Activated CD8-positive, alpha-beta memory T cell treated with anti-CD3 and anti-CD28 coated beads, Interleukin-2, amount 50 U/mL, for 1 hour (primary cell): ENCODE results near the gene RNF150.

Experiments
- DNase-seq: peaks from one replicate; pipeline ENCODE4 v3.0.0-alpha.2; 2020; ENCODE audit errors: extremely low read depth

RNF150 gene

GRCh38 chr4:141026900-141027299 is 106.4 kb downstream of the RNF150 start:
- DNase-seq: no peak

- DNase-seq: no peak
Measured at GRCh38 chr4:141023051-141023450, 110.2 kb downstream of the RNF150 start.

GRCh38 chr4:141022111-141022695 is 111.1 kb downstream of the RNF150 start:
- no peak for DNase-seq

GRCh38 chr4:141021397-141022110 is 111.7 kb downstream of the RNF150 start:
- no peak for DNase-seq

GRCh38 chr4:141020801-141021261 is 112.4 kb downstream of the RNF150 start:
- no peak for DNase-seq

- DNase-seq: no peak
Measured at GRCh38 chr4:141019768-141020167, 113.5 kb downstream of the RNF150 start.

GRCh38 chr4:141016117-141016798 is 117.0 kb downstream of the RNF150 start:
- DNase-seq: no peak

GRCh38 chr4:141013899-141014298 is 119.4 kb downstream of the RNF150 start:
- DNase-seq: no peak

GRCh38 chr4:141011901-141012315 is 121.4 kb downstream of the RNF150 start:
- DNase-seq: no peak

GRCh38 chr4:141009931-141010330 is 123.3 kb downstream of the RNF150 start:
- DNase-seq: no peak

- no peak for DNase-seq
Measured at GRCh38 chr4:141009129-141009528, 124.1 kb downstream of the RNF150 start.

GRCh38 chr4:141006242-141006802 is 126.9 kb downstream of the RNF150 start:
- no peak for DNase-seq

- DNase-seq: no peak
Measured at GRCh38 chr4:141004823-141005222, 128.4 kb downstream of the RNF150 start.

- DNase-seq: no peak
Measured at GRCh38 chr4:141003193-141003592, 130.1 kb downstream of the RNF150 start.

- no peak for DNase-seq
Measured at GRCh38 chr4:141002323-141002805, 130.9 kb downstream of the RNF150 start.

- no peak for DNase-seq
Measured at GRCh38 chr4:140996766-140997165, 136.5 kb downstream of the RNF150 start.

GRCh38 chr4:140995058-140995457 is 138.2 kb downstream of the RNF150 start:
- DNase-seq: no peak

- DNase-seq: no peak
Measured at GRCh38 chr4:140994015-140994414, 139.3 kb downstream of the RNF150 start.

GRCh38 chr4:140993370-140993769 is 139.9 kb downstream of the RNF150 start:
- no peak for DNase-seq

- DNase-seq: no peak
Measured at GRCh38 chr4:140989944-140990343, 143.3 kb downstream of the RNF150 start.

- DNase-seq: no peak
Measured at GRCh38 chr4:140986045-140986444, 147.2 kb downstream of the RNF150 start.

GRCh38 chr4:140982613-140983340 is 150.5 kb downstream of the RNF150 start:
- no peak for DNase-seq
